Measurements from ENCODE around the gene FAM20B.

FAM20B gene

GRCh38 chr1:179042087-179042486 lies 16.4 kb downstream of the FAM20B start:
- TF ChIP-seq CTCF (IDR thresholded peaks at IDR 0.05; ENCODE audit: extremely low read depth, insufficient read depth, missing control alignments), result no peak
- DNase-seq (ENCODE audit: low spot score), result no peak
- in situ Hi-C loops (cut with MboI; ENCODE audit: low pct_unique_long_range_greater_than_20kb, low sequenced_read_pairs, unreplicated experiment), result no loop called here

GRCh38 chr1:179042700-179043099 lies 17.0 kb downstream of the FAM20B start:
- in situ Hi-C loops (cut with MboI; ENCODE audit: low pct_unique_long_range_greater_than_20kb, low sequenced_read_pairs, unreplicated experiment), result no loop called here
- DNase-seq (ENCODE audit: low spot score), result no peak
- no peak for TF ChIP-seq CTCF (IDR thresholded peaks at IDR 0.05; ENCODE audit: extremely low read depth, insufficient read depth, missing control alignments)

GRCh38 chr1:179043266-179043665 lies 17.6 kb downstream of the FAM20B start:
- in situ Hi-C loops (cut with MboI; ENCODE audit: low pct_unique_long_range_greater_than_20kb, low sequenced_read_pairs, unreplicated experiment), result no loop called here
- no peak for TF ChIP-seq CTCF (IDR thresholded peaks at IDR 0.05; ENCODE audit: extremely low read depth, insufficient read depth, missing control alignments)
- no peak for DNase-seq (ENCODE audit: low spot score)

- no peak for DNase-seq (ENCODE audit: low spot score)
- TF ChIP-seq CTCF (IDR thresholded peaks at IDR 0.05; ENCODE audit: extremely low read depth, insufficient read depth, missing control alignments), result no peak
- in situ Hi-C loops (cut with MboI; ENCODE audit: low pct_unique_long_range_greater_than_20kb, low sequenced_read_pairs, unreplicated experiment), result no loop called here
Observed at GRCh38 chr1:179043907-179044306, 18.2 kb downstream of the FAM20B start.

GRCh38 chr1:179046808-179047635 lies 21.3 kb downstream of the FAM20B start:
- in situ Hi-C loops (cut with MboI; ENCODE audit: low pct_unique_long_range_greater_than_20kb, low sequenced_read_pairs, unreplicated experiment), result no loop called here
- TF ChIP-seq CTCF (IDR thresholded peaks at IDR 0.05; ENCODE audit: extremely low read depth, insufficient read depth, missing control alignments), result no peak
- no peak for DNase-seq (ENCODE audit: low spot score)

- DNase-seq (ENCODE audit: low spot score), result no peak
- no peak for TF ChIP-seq CTCF (IDR thresholded peaks at IDR 0.05; ENCODE audit: extremely low read depth, insufficient read depth, missing control alignments)
- in situ Hi-C loops (cut with MboI; ENCODE audit: low pct_unique_long_range_greater_than_20kb, low sequenced_read_pairs, unreplicated experiment), result no loop called here
Observed at GRCh38 chr1:179047636-179047997, 21.9 kb downstream of the FAM20B start.
